Sigmoid colon (tissue), 4 donors: ENCODE results near the gene LRP2BP.

Source experiments
- EP300 ChIP-seq, 4 donors: sonication (generic); formaldehyde crosslinking; IDR thresholded peaks; one replicate each; pipeline ENCODE4 v1.6.1; 2017; ENCODE audit warnings: antibody characterized with exemption in 4 of 4
- POLR2A ChIP-seq, 2 donors: fragments of 450-650 bp; IDR thresholded peaks; one replicate each; pipeline ENCODE4 v1.6.1; 2016; ENCODE audit warnings: antibody characterized with exemption in 2 of 2, mild to moderate bottlenecking in 2 of 2, moderate library complexity in 2 of 2
- POLR2AphosphoS5 ChIP-seq, 4 donors: sonication (generic); formaldehyde crosslinking; IDR thresholded peaks; one replicate each; pipeline ENCODE4 v1.6.1; 2017; ENCODE audit warnings: antibody characterized with exemption in 4 of 4
- TF ChIP-seq, protein P1 (sequence below), 4 experiments: fragments of 450-650 bp in 3 of 4; fragments of 200-600 bp in 1 of 4; IDR thresholded peaks; one replicate each; pipeline ENCODE4 v1.5.1; 2016 to 2019; ENCODE audit warnings: antibody characterized with exemption in 4 of 4, mild to moderate bottlenecking in 3 of 4, moderate library complexity in 2 of 4

GRCh38 chr4:185384930-185385331, 10.8 kb downstream of the LRP2BP start:
- TF ChIP-seq, protein P1, sequence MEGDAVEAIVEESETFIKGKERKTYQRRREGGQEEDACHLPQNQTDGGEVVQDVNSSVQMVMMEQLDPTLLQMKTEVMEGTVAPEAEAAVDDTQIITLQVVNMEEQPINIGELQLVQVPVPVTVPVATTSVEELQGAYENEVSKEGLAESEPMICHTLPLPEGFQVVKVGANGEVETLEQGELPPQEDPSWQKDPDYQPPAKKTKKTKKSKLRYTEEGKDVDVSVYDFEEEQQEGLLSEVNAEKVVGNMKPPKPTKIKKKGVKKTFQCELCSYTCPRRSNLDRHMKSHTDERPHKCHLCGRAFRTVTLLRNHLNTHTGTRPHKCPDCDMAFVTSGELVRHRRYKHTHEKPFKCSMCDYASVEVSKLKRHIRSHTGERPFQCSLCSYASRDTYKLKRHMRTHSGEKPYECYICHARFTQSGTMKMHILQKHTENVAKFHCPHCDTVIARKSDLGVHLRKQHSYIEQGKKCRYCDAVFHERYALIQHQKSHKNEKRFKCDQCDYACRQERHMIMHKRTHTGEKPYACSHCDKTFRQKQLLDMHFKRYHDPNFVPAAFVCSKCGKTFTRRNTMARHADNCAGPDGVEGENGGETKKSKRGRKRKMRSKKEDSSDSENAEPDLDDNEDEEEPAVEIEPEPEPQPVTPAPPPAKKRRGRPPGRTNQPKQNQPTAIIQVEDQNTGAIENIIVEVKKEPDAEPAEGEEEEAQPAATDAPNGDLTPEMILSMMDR (IDR thresholded peaks at IDR 0.05), result no peak
- TF ChIP-seq POLR2AphosphoS5 (IDR thresholded peaks at IDR 0.05) (no peak), POLR2A (IDR thresholded peaks at IDR 0.05) (no peak), EP300 (IDR thresholded peaks at IDR 0.05) (no peak)
